ENCODE results near the gene LAMA3. TPM values are rescaled to one million over a fixed set of nuclear protein-coding genes. Genes with fewer than 3 reads are reported as not detected.
A peak's percentile ranks its signal among the peaks of the same experiment; 100 is the strongest.

LAMA3 gene
- total and polyA plus RNA-seq, 2 of the 13 experiments (the other 11 are each of a cell fraction or from before 2014, with no cell fraction given) = 0.45 to 2.2 TPM

- TF ChIP-seq ZNF18 (CRISPR knock-in tag; IDR thresholded peaks at IDR 0.05; ENCODE audit: insufficient replicate concordance) (no peak), ZNF569 (CRISPR knock-in tag; IDR thresholded peaks at IDR 0.05; ENCODE audit: borderline replicate concordance) (no peak), ZNF446 (CRISPR knock-in tag; IDR thresholded peaks at IDR 0.05) (no peak), FOXJ3 (CRISPR knock-in tag; IDR thresholded peaks at IDR 0.05; ENCODE audit: borderline replicate concordance) (no peak), SRY (CRISPR knock-in tag; IDR thresholded peaks at IDR 0.05) (no peak), ZNF205 (CRISPR knock-in tag; IDR thresholded peaks at IDR 0.05) (peak; percentile 92), POLR2G (IDR thresholded peaks at IDR 0.05; ENCODE audit: low read depth, low read length) (peak; percentile 54), FOXO1 (CRISPR knock-in tag; IDR thresholded peaks at IDR 0.05) (no peak), PCBP1 (IDR thresholded peaks at IDR 0.05; ENCODE audit: borderline replicate concordance, low read depth, low read length) (no peak), GPBP1L1 (CRISPR knock-in tag; IDR thresholded peaks at IDR 0.05) (no peak), AKAP8 (CRISPR knock-in tag; IDR thresholded peaks at IDR 0.05) (no peak), ARNT2 (CRISPR knock-in tag; IDR thresholded peaks at IDR 0.05; ENCODE audit: low read depth) (no peak), BORCS8-MEF2B (CRISPR knock-in tag; IDR thresholded peaks at IDR 0.05) (no peak), HDAC6 (IDR thresholded peaks at IDR 0.05; ENCODE audit: low read depth, low read length) (no peak), ZBTB7A (CRISPR knock-in tag; IDR thresholded peaks at IDR 0.05) (no peak), NR3C1 (CRISPR knock-in tag; IDR thresholded peaks at IDR 0.05) (no peak), BHLHE40 (IDR thresholded peaks at IDR 0.05; ENCODE audit: low read length) (peak; percentile 63; the same call in 1 of the 2 replicates), SATB2 (CRISPR knock-in tag; IDR thresholded peaks at IDR 0.05) (no peak), HBP1 (CRISPR knock-in tag; IDR thresholded peaks at IDR 0.05; ENCODE audit: low read depth) (no peak), ZNF782 (CRISPR knock-in tag; IDR thresholded peaks at IDR 0.05; ENCODE audit: borderline replicate concordance) (no peak), TIGD3 (CRISPR knock-in tag; IDR thresholded peaks at IDR 0.05; ENCODE audit: borderline replicate concordance) (no peak), MTF1 (CRISPR knock-in tag; IDR thresholded peaks at IDR 0.05) (no peak), ZFP82 (CRISPR knock-in tag; IDR thresholded peaks at IDR 0.05; ENCODE audit: borderline replicate concordance) (no peak), DMTF1 (CRISPR knock-in tag; IDR thresholded peaks at IDR 0.05) (no peak)
Observed at GRCh38 chr18:23883277-23883790, 194.1 kb downstream of the LAMA3 start (continued).
